Psoas muscle (tissue), 8 donors: ENCODE results near the gene HACL1. TPM values are rescaled to one million over a fixed set of nuclear protein-coding genes. Genes with fewer than 3 reads are reported as not detected.

Experiments used
- ATAC-seq, 4 donors: fragments of 200-7000 bp; cut with Tn5 transposase; one replicate each; pipeline ENCODE4 v1.9.1; 2020; ENCODE audit warnings: moderate library complexity in 3 of 4, mild to moderate bottlenecking in 2 of 4
- DNase-seq, 2 donors: peaks; one replicate each; pipeline ENCODE4 v3.0.0-alpha.2; 2020
- H3K27ac ChIP-seq: fragments of 200-600 bp; one replicate; pipeline ENCODE4 v1.8.0; 2022
- H3K27me3 ChIP-seq, 3 donors: fragments of 200-600 bp in 1 of 3; one replicate each; pipeline versions ENCODE4 v1.6.1 to v1.8.0; 2013 to 2022; ENCODE audit warnings: low read length in 2 of 3, mild to moderate bottlenecking in 2 of 3, moderate library complexity in 1 of 3; ENCODE audit not compliant: insufficient read depth in 3 of 3
- H3K36me3 ChIP-seq, 2 donors: fragments of 200-600 bp in 1 of 2; one replicate each; pipeline versions ENCODE4 v1.6.1 to v1.8.0; 2013 to 2022; ENCODE audit warnings: low read depth in 1 of 2, mild to moderate bottlenecking in 1 of 2, moderate library complexity in 1 of 2; ENCODE audit not compliant: insufficient read depth in 1 of 2
- H3K4me1 ChIP-seq: fragments of 200-600 bp; one replicate; pipeline ENCODE4 v1.8.0; 2022
- H3K4me3 ChIP-seq: fragments of 200-600 bp; one replicate; pipeline ENCODE4 v1.8.0; 2022; ENCODE audit warnings: mild to moderate bottlenecking
- H3K9me3 ChIP-seq: fragments of 200-600 bp; one replicate; pipeline ENCODE4 v1.8.0; 2022
- CTCF ChIP-seq: fragments of 200-600 bp; IDR thresholded peaks from one replicate; pipeline ENCODE4 v1.8.0; 2022; ENCODE audit warnings: antibody characterized with exemption
- WGBS, 3 donors: extraction: QIAGEN DNeasy Blood & Tissue Kit; methylation state at CpG; one replicate each; pipeline versions ENCODE4 v1.1.6 to v1.1.7; 2013; 5-methylcytosine and 5-hydroxymethylcytosine counted together
- intact Hi-C, 2 donors: fragments of 100-400 bp; cut with DNase I; formaldehyde crosslinking; loops; one replicate each; pipeline versions ENCODE4 v1.11.0 to v1.14.2; 2022
- polyA plus RNA-seq, 3 donors: library from polyadenylated mRNA; stranded (reverse); fragments of 200-250 nt; gene quantifications; one replicate each; pipeline ENCODE4 v1.2.3, GENCODE V29; 2013
- total RNA-seq, 4 donors: library from RNA; stranded (reverse); fragmentation: NEBNext Ultra II Directional in 2 of 4; extraction: Animal tissue kit (Norgen Biotek cat#: 25700) in 2 of 4; gene quantifications; one replicate each; pipeline versions ENCODE4 v1.2.1 to v1.2.4, GENCODE V29; 2021 to 2023
- donor health status: healthy with polysubstance abuse.
- donor health status: DM: no; HTN: no; CAD: no; lungs with moderate emphysema.
- donor health status: Bipolar disorder and iron deficiency.
- donor health status: healthy.
- donor health status: DM: yes; HTN: yes; CAD: no.
- donor health status: DM: no; HTN: no; CAD: no.
- donor health status: DM: no; HTN: no; CAD: no.
- donor health status: DM: yes; HTN: yes; CAD: no.

Gene HACL1
- total and polyA plus RNA-seq, 7 donors, result 8.2 to 20.2 (median 17.5) TPM

DNA sequence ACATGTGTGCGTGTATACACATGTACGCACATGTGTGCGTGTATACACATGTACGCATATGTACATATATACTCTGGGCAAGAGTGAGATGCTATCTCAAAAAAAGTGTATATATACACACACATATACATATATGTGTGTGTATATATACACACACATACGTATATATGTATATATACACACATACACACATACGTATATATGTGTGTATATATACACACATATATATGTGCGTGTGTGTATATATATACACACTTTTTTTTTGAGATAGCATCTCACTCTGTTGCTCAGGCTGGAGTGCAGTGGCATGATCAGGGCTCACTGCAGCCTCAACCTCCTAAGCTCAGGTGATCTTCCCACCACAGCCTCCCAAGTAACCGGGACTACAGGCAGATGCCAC, 8.4 kb downstream of the HACL1 start:
- Histone ChIP-seq H3K36me3 (peaks cover 3 to 76% of the 10 kb centered on the region in 2 donors), H3K27me3 (no peaks in the 10 kb centered on the region), H3K4me1 (no peaks in the 10 kb centered on the region), H3K9me3 (no peaks in the 10 kb centered on the region), H3K27ac (no peak overlapping the region), H3K4me3 (no peak overlapping the region)
- intact Hi-C loops, result no loop called here
- 85 to 96% (median 95%) methylated on average over 8 of the region's 8 CpGs for WGBS, 3 donors
- ATAC-seq (no peak), DNase-seq (no peak)
- no peak for TF ChIP-seq CTCF

GRCh38 chr3:15591928-15592327, 9.4 kb downstream of the HACL1 start:
- no peak overlapping the region for H3K4me3 ChIP-seq
- no peaks in the 10 kb centered on the region for H3K4me1 ChIP-seq
- H3K9me3 ChIP-seq, result no peaks in the 10 kb centered on the region
- no peak for TF ChIP-seq CTCF
- ATAC-seq (no peak), DNase-seq (no peak)
- H3K27ac ChIP-seq, result no peak overlapping the region
- peaks cover 0 to 75% of the 10 kb centered on the region in 2 donors for H3K36me3 ChIP-seq
- intact Hi-C loops, result no loop called here
- whole genome bisulfite sequencing, 3 donors, result 85 to 91% (median 89%) methylated on average over 21 of the region's 21 CpGs
- no peaks in the 10 kb centered on the region for H3K27me3 ChIP-seq

DNA sequence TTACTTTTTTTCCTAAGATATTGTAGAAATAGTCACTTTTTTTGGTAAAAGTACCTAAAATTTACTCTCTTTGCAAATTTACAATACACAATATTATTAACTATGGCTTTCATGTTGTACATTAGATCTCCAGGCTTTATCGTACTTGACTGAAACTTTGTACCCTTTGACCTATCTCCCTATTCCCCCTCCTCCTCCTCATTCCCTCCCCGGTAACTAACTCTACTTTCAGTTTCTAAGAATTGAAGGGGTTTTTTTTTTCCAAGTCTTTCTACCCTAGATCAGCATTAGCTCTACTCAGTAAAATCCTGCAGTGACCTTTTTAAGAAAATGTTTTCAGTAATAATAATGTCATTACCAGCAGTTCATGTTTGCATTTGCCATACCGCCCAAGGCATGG, 10.1 kb downstream of the HACL1 start:
- Histone ChIP-seq H3K4me3 (no peak overlapping the region), H3K4me1 (no peaks in the 10 kb centered on the region), H3K27me3 (no peaks in the 10 kb centered on the region), H3K27ac (no peak overlapping the region), H3K36me3 (peaks cover 0 to 75% of the 10 kb centered on the region in 2 donors), H3K9me3 (no peaks in the 10 kb centered on the region)
- DNase-seq, result no peak
- no peak for TF ChIP-seq CTCF
- intact Hi-C loops, result no loop called here
- 84 to 94% (median 87%) methylated on average over 3 of the region's 3 CpGs for WGBS, 3 donors
- no peak for ATAC-seq

GRCh38 chr3:15585111-15585845, 16.1 kb downstream of the HACL1 start:
- ATAC-seq (no peak), DNase-seq (no peak)
- TF ChIP-seq CTCF, result no peak
- peaks cover 0 to 98% of the 10 kb centered on the region in 2 donors for H3K36me3 ChIP-seq
- no peak overlapping the region for H3K4me3 ChIP-seq
- intact Hi-C loops, result no loop called here
- no peaks in the 10 kb centered on the region for H3K4me1 ChIP-seq
- H3K27ac ChIP-seq, result no peak overlapping the region
- no peaks in the 10 kb centered on the region for H3K9me3 ChIP-seq
- WGBS, 3 donors, result 71 to 83% (median 76%) methylated on average over 6 of the region's 6 CpGs
- no peaks in the 10 kb centered on the region for H3K27me3 ChIP-seq
